HL-60 (cell line): ENCODE results near the gene ETDB.

Experiments used
- DNase-seq, 2 experiments: peaks; one replicate each; pipeline ENCODE4 v3.0.0-alpha.2; 2010 to 2020; ENCODE audit warnings: low read depth in 1 of 2, low spot score in 1 of 2
- H3K27ac ChIP-seq: fragments of 250-450 bp; sonication (Bioruptor Pico); replicated peaks from 2 replicates; pipeline ENCODE4 v1.5.1; 2020; ENCODE audit warnings: mild to moderate bottlenecking, moderate library complexity
- H3K27me3 ChIP-seq: fragments of 250-450 bp; sonication (Bioruptor Pico); 2 replicates; pipeline ENCODE4 v1.5.1; 2021; ENCODE audit warnings: mild to moderate bottlenecking, moderate library complexity; ENCODE audit not compliant: insufficient read depth, poor library complexity, severe bottlenecking
- H3K4me3 ChIP-seq: replicated peaks from 2 replicates; pipeline ENCODE4 v1.5.1; 2011; ENCODE audit warnings: mild to moderate bottlenecking, control low read depth, low read length; ENCODE audit not compliant: insufficient read depth
- CTCF ChIP-seq: IDR thresholded peaks from one replicate; pipeline ENCODE4 v1.5.1; 2011; ENCODE audit warnings: low read length, control low read depth, inconsistent platforms; ENCODE audit not compliant: insufficient read depth
- GABPA ChIP-seq: IDR thresholded peaks from 2 replicates; pipeline ENCODE4 v1.6.1; 2012; ENCODE audit warnings: low read depth
- POLR2AphosphoS5 ChIP-seq: IDR thresholded peaks from 2 replicates; pipeline ENCODE4 v1.6.1; 2012; ENCODE audit warnings: low read depth
- REST ChIP-seq: IDR thresholded peaks from 2 replicates; pipeline ENCODE4 v1.6.1; 2012; ENCODE audit warnings: low read depth; ENCODE audit not compliant: insufficient replicate concordance
- SPI1 ChIP-seq: IDR thresholded peaks from 2 replicates; pipeline ENCODE4 v1.6.1; 2012; ENCODE audit warnings: low read depth, mild to moderate bottlenecking, borderline replicate concordance

The ETDB gene

GRCh38 chrX:135095715-135096114 is 24.6 kb downstream of the ETDB start:
- H3K27ac ChIP-seq, result no peak overlapping the region
- TF ChIP-seq REST (no peak), CTCF (no peak), SPI1 (no peak), GABPA (no peak), POLR2AphosphoS5 (no peak)
- no peak for DNase-seq
- H3K4me3 ChIP-seq, result no peak overlapping the region
- H3K27me3 ChIP-seq, result peaks cover 5% of the 10 kb centered on the region

GRCh38 chrX:135094726-135095125 is 25.6 kb downstream of the ETDB start:
- no peak for DNase-seq
- Histone ChIP-seq H3K4me3 (no peak overlapping the region), H3K27ac (no peak overlapping the region), H3K27me3 (peaks cover 5% of the 10 kb centered on the region)
- no peak for TF ChIP-seq SPI1
- no peak for TF ChIP-seq GABPA
- no peak for TF ChIP-seq CTCF
- TF ChIP-seq REST, result no peak
- no peak for TF ChIP-seq POLR2AphosphoS5

- Histone ChIP-seq H3K27me3 (no peaks in the 10 kb centered on the region), H3K4me3 (no peak overlapping the region), H3K27ac (no peak overlapping the region)
- no peak for TF ChIP-seq GABPA
- TF ChIP-seq REST, result no peak
- no peak for TF ChIP-seq SPI1
- no peak for TF ChIP-seq POLR2AphosphoS5
- TF ChIP-seq CTCF, result no peak
- no peak for DNase-seq
Observed at GRCh38 chrX:135089126-135089525, 31.2 kb downstream of the ETDB start.
